ENCODE results near the gene CCDC57.

The CCDC57 gene

GRCh38 chr17:82245134-82246039 lies 32.7 kb upstream of the CCDC57 start:
- DNase-seq = no peak

GRCh38 chr17:82244413-82245133 lies 31.9 kb upstream of the CCDC57 start:
- DNase-seq = no peak

- DNase-seq = no peak
Measured at GRCh38 chr17:82243648-82244412, 31.2 kb upstream of the CCDC57 start.

GRCh38 chr17:82242977-82243647 lies 30.5 kb upstream of the CCDC57 start:
- DNase-seq = no peak

GRCh38 chr17:82242698-82242976 lies 30.0 kb upstream of the CCDC57 start:
- DNase-seq = no peak

- DNase-seq = no peak
Measured at GRCh38 chr17:82241926-82242697, 29.5 kb upstream of the CCDC57 start.

- DNase-seq = no peak
Measured at GRCh38 chr17:82241183-82241925, 28.7 kb upstream of the CCDC57 start.

- DNase-seq = no peak
Measured at GRCh38 chr17:82240506-82241182, 28.0 kb upstream of the CCDC57 start.

GRCh38 chr17:82239926-82240505 lies 27.4 kb upstream of the CCDC57 start:
- DNase-seq = no peak

- DNase-seq = no peak
Measured at GRCh38 chr17:82239401-82239925, 26.8 kb upstream of the CCDC57 start.

- no peak for DNase-seq
Measured at GRCh38 chr17:82238472-82239201, 26.0 kb upstream of the CCDC57 start.

GRCh38 chr17:82237746-82238471 lies 25.3 kb upstream of the CCDC57 start:
- DNase-seq = no peak

GRCh38 chr17:82237083-82237745 lies 24.6 kb upstream of the CCDC57 start:
- DNase-seq = no peak

- peak; percentile 41 for DNase-seq
Measured at GRCh38 chr17:82236142-82236971, 23.7 kb upstream of the CCDC57 start.

GRCh38 chr17:82235775-82236141 lies 23.1 kb upstream of the CCDC57 start:
- DNase-seq = no peak

- DNase-seq = no peak
Measured at GRCh38 chr17:82235056-82235774, 22.6 kb upstream of the CCDC57 start.

Data from NCI-H2029 treated with DMSO at 0.1 percent for 48 hours (cell line).